Stimulated activated naive CD4-positive, alpha-beta T cell treated with Interleukin-2 at 50 U/mL for 16 hours (primary cell): ENCODE data around the gene TOMM6.

ENCODE experiments used
- DNase-seq: peaks from one replicate; lab custom pipeline; 2025; lab: John Stamatoyannopoulos, UW

TOMM6 gene

DNA sequence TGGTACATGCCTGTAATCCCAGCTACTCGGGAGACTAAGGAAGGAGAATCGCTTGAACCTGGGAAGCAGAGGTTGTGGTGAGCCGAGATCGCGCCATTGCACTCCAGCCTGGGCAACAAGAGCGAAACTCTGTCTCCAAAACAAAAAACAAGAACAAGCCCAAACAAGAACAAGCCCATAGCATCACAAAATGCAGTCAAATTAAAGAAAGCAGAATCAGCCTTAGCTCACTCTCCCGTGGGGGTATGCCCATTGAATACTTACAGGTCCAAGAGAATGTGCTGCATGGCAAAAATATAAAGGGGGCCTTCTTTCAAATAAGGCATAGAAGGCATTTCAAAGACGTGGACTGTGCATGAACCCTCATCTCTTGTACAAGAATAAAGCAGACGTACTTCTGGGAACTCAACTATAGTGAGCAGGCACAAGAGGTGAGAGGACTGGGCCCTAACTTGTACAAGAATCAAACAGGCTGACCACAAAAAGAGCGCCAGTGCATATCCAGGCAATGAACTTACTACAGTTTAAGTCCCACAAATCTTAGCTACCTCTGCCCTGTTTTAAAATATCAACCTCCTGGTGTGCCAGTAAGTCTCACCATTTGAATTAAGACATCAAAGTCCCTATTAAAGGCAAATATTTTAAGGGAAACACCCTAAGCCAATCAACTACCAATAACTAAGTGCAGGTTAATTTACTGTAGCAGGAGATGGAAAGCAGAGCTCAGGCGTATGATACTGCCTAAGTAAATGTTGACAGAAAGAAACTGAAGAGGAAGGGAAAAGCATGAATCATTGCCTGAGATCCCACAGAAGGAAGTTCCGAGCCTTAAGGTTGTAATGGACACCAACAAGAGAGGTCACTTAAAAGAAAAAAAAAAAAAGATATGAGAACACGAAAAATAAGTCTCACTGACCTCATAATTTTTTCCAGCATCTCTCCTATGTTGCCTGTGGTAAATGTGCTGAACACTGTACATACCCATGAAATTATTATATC, 37.4 kb downstream of the TOMM6 start:
- DNase-seq, result no peak

DNA sequence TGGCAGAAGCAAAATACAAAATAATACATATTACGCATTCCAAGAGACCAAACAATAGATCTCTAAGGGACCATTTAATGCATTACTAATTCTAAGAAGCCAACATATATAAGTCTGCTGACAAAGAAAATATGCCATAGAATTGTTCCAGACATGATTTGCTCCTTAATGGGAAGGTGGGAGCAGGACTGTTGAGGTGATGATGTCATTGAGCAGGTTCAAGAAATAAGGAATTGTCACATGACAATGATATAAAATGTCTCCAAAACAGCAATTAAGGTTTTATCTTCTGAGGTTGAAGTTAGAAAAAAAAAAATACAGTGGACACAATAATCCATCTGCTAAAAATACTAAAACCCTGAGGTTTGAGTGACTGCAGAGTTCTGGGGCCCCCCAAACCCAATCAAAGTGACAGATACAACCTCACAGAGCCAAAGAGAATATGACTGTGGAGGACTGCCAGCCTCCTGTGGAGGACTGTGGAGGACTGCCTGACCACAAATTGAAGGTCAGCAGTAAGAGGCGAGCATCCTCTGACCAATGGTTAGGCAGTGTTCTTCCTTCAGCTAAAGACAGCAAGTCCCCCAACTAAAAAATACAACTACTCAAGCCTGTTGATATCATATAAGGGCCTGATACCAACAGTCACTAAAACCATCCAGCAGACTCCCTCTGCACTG, 39.0 kb downstream of the TOMM6 start:
- DNase-seq, result no peak

DNA sequence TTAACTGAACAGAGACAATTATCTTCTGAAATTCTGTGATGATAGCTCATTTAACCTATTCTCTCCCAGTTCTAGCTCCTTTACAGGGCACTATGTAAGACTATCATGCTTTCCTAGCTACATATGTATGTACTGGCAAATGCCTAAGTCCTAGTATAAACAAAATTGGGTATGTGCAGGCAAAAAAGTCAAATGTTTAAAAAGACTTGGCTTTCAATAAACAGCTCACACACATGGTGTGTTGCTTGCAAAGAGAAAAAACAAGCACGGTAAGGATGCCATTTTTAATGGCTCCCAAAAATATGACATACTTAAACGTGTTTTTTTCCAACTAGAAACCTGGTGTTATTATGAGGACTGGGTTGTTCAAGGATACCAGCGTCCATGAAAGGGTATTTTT, 44.8 kb downstream of the TOMM6 start:
- DNase-seq, result no peak

DNA sequence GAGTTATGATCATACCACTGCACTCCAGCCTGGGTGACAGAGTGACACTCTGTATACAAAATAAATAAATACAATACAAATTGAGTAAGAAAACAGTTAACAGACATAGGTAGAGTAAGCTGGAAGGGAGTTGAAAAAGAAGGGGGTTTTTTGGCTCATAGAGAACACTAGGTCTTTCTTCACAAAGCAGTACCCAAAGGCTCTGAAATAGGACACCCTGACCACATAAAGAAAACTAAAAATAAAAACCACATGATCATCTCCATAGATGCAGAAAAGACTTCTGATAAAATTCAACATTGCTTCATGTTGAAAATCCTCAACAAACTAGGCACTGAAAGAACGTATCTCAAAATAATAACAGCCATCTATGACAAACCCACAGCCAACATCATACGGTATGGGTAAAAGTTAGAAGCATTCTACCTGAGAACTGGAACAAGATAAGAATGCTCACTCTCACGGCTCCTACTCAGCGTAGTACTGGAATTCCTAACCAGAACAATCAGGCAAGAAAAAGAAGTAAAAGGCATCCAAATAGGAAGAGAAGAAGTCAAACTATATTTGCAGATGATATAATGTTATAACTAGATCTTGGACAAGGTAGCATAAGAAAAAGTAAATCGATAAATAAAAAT, 48.6 kb downstream of the TOMM6 start:
- no peak for DNase-seq

DNA sequence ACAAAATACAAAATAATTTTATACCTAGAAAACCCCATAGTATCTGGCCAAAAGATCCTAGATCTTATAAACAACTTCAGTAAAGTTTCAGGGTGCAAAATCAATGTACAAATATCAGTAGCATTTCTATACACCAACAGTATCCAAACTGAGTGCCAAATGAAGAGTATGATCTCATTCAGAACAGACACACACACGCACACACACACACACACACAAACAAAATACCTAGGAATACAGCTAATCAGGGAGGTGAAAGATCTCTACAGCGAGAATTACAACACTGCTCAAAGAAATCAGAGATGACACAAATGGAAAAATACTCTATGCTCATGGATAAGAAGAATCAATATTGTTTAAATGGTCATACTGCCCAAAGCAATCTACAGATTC, 49.2 kb downstream of the TOMM6 start:
- DNase-seq, result no peak
